A549 (cell line): ENCODE results near the gene ARHGAP12.

Source experiments
- CHD4 ChIP-seq: fragments of 200-600 bp; sonication (generic); IDR thresholded peaks from 2 replicates; pipeline ENCODE4 v1.6.1; 2016; ENCODE audit warnings: antibody characterized with exemption, mild to moderate bottlenecking, borderline replicate concordance
- ESRRA ChIP-seq: fragments of 150-350 bp; IDR thresholded peaks from 2 replicates; pipeline ENCODE4 v1.6.1; 2014; ENCODE audit warnings: mild to moderate bottlenecking, low read length, borderline replicate concordance
- SMC3 ChIP-seq: fragments of >200 bp; sonication (Bioruptor Twin); formaldehyde crosslinking; IDR thresholded peaks from 3 replicates; pipeline ENCODE4 v1.6.1; 2018; ENCODE audit warnings: inconsistent platforms
- TF ChIP-seq, protein P1 (sequence below): fragments of >200 bp; sonication (Bioruptor Twin); formaldehyde crosslinking; IDR thresholded peaks from 3 replicates; pipeline ENCODE4 v1.5.1; 2016
- TF ChIP-seq, protein P2 (sequence below): IDR thresholded peaks from 2 replicates; pipeline ENCODE4 v1.6.1; 2012

DNA sequence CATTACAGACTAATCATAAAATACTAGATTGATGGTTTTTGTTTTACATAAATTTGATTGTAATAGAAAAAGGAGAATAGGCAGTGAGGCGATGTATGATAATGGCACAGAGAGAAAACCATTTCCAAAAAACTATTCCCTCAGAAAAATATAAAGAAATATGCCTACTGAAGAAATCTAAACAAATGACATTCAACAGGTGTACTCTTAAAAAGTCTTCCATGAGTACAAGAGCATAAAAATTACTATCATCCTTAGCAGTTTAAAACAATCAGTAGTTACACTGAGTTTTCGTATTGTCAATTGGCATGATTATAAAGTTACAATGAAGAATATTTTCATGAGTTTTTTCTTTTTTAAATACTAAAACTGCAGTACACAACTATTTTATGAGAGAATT lies 75.0 kb downstream of the ARHGAP12 start:
- TF ChIP-seq ESRRA (no peak), CHD4 (no peak), SMC3 (no peak)
- TF ChIP-seq, protein P1, sequence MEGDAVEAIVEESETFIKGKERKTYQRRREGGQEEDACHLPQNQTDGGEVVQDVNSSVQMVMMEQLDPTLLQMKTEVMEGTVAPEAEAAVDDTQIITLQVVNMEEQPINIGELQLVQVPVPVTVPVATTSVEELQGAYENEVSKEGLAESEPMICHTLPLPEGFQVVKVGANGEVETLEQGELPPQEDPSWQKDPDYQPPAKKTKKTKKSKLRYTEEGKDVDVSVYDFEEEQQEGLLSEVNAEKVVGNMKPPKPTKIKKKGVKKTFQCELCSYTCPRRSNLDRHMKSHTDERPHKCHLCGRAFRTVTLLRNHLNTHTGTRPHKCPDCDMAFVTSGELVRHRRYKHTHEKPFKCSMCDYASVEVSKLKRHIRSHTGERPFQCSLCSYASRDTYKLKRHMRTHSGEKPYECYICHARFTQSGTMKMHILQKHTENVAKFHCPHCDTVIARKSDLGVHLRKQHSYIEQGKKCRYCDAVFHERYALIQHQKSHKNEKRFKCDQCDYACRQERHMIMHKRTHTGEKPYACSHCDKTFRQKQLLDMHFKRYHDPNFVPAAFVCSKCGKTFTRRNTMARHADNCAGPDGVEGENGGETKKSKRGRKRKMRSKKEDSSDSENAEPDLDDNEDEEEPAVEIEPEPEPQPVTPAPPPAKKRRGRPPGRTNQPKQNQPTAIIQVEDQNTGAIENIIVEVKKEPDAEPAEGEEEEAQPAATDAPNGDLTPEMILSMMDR = no peak
- TF ChIP-seq, protein P2, sequence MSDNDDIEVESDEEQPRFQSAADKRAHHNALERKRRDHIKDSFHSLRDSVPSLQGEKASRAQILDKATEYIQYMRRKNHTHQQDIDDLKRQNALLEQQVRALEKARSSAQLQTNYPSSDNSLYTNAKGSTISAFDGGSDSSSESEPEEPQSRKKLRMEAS = no peak
